ENCODE data around the gene USP35. TPM values are rescaled to one million over a fixed set of nuclear protein-coding genes. Genes with fewer than 3 reads are reported as not detected.

Gene USP35, protein sequence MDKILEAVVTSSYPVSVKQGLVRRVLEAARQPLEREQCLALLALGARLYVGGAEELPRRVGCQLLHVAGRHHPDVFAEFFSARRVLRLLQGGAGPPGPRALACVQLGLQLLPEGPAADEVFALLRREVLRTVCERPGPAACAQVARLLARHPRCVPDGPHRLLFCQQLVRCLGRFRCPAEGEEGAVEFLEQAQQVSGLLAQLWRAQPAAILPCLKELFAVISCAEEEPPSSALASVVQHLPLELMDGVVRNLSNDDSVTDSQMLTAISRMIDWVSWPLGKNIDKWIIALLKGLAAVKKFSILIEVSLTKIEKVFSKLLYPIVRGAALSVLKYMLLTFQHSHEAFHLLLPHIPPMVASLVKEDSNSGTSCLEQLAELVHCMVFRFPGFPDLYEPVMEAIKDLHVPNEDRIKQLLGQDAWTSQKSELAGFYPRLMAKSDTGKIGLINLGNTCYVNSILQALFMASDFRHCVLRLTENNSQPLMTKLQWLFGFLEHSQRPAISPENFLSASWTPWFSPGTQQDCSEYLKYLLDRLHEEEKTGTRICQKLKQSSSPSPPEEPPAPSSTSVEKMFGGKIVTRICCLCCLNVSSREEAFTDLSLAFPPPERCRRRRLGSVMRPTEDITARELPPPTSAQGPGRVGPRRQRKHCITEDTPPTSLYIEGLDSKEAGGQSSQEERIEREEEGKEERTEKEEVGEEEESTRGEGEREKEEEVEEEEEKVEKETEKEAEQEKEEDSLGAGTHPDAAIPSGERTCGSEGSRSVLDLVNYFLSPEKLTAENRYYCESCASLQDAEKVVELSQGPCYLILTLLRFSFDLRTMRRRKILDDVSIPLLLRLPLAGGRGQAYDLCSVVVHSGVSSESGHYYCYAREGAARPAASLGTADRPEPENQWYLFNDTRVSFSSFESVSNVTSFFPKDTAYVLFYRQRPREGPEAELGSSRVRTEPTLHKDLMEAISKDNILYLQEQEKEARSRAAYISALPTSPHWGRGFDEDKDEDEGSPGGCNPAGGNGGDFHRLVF
- total RNA-seq: 4.5 and 6.0 TPM in 2 replicates
- total RNA-seq (2013): 1.7 TPM
- 4.5 and 4.8 TPM in 2 replicates for polyA plus RNA-seq
- polyA minus RNA-seq: 1.8 and 4.1 TPM in 2 replicates

DNA sequence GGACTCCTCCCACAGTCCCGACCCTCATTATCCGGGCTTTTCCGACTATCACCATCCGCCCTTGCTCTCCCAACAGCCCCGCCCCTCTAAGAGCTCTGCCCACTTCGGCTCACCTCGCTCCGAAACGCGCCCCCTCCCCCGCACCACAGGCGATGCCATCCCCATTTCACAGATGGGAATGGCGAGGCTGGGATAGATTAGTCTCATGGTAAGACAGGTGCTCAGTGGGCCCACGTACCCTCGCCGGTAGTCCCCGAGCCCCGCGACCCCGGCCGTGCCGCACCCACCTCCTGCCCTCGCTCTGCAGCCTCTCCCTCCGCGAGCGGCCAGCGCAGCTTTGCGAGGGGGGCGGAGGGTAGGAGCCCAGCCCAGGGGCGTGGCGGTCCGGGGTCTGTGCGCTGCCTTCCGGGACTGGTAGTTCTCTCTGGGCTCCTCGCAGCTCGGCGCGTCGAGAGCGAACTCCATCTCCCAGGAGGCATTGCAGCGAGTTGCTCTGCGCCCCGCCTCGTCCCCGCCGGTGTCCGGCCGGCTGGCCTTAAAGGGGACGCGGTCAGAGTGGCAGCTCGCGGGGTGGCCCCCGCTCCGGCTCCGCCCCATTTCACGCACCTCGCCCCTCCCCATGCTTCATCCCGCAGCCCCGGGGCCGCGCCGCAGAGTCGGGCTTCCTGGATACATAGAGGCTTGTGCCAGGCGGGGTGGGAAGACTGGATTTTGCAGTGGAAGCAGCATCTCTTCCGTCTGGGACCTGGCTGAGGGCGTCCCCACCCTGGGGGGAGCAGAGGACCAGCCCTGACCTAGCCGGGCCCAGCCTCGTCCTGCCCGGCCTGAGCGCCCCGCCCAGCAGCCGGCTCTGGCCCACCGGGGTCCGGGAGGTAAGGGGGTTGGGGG lies at the start of gene USP35, which contains the start of gene KCTD21:
Gene USP35, plus strand, starts transcription at position 634 of the 888 bp plus-strand sequence. CDS start 7,327 bp downstream, outside the sequence.
Gene KCTD21, minus strand, starts transcription at position 341 of the 888 bp plus-strand sequence. CDS start 14,072 bp downstream, outside the sequence.
- ATAC-seq (ENCODE audit: low read depth): peak; percentile 93
- H3K9ac ChIP-seq (ENCODE audit: low read length): peak within 1 kb of the TSS; percentile 99
- Mint-ChIP-seq H3K27ac (peak within 1 kb of the TSS; percentile 93), H3K9me3 (ENCODE audit: insufficient read depth) (no peaks in the 10 kb centered on the region), H3K4me3 (peak within 1 kb of the TSS; percentile 100), H3K4me1 (peaks cover 45% of the 10 kb centered on the region), H3K27me3 (no peaks in the 10 kb centered on the region)
- CTCF ChIA-PET: interaction anchor here (0.7 to 1.7 kb wide), 9 partner anchors 49 to 386 kb away, joined by 3 to 9 read pairs (median 3); partner anchors contain the start of genes ALG8, GAB2 and NARS2
- intact Hi-C loops (cut with micrococcal nuclease): loop anchor here (1.0 to 5.0 kb wide), 6 partner anchors 39 to 386 kb away; partner anchors contain the start of genes ALG8, GAB2, INTS4 and NARS2
- DNase-seq: peak; percentile 93
- peaks cover 7% of the 10 kb centered on the region for H3K79me2 ChIP-seq (ENCODE audit: control insufficient read depth, insufficient read depth, low read length)
- peaks cover 24 to 28% of the 10 kb centered on the region in 2 donors for H3K4me1 ChIP-seq (ENCODE audit: control insufficient read depth in 2 of 2, insufficient read depth in 2 of 2, low read length in 2 of 2)
- peak within 1 kb of the TSS; percentile 55 to 77 for H3K27ac ChIP-seq (ENCODE audit: low read length in 2 of 2)
- POLR2A ChIA-PET: interaction anchor here (0.6 to 1.8 kb wide), 3 partner anchors 49 to 131 kb away, joined by 3 to 11 read pairs (median 4); partner anchors contain the start of gene ALG8
- H3K27me3 ChIP-seq (replicated peaks in 1 of 4; ENCODE audit: control extremely low read depth in 1 of 4, control insufficient read depth in 3 of 4, insufficient read depth in 4 of 4, low read length in 3 of 4): no peaks in the 10 kb centered on the region
- no peaks in the 10 kb centered on the region for H4K20me1 ChIP-seq (ENCODE audit: control insufficient read depth, insufficient read depth, low read length, poor library complexity, severe bottlenecking)
- TF ChIP-seq EZH2 (IDR thresholded peaks at IDR 0.05; ENCODE audit: borderline replicate concordance, insufficient read depth, low read depth, low read length, poor library complexity, severe bottlenecking): no peak
- no peaks in the 10 kb centered on the region for H3K9me3 ChIP-seq (ENCODE audit: control extremely low read depth in 1 of 3, control insufficient read depth in 2 of 3, insufficient read depth in 1 of 3, low read length in 2 of 3)
- under 1% methylated on average over 66 of the region's 74 CpGs for WGBS (ENCODE audit: insufficient coverage)
- no peaks in the 10 kb centered on the region for H3K36me3 ChIP-seq (replicated peaks in 1 of 2; ENCODE audit: control extremely low read depth in 1 of 2, control insufficient read depth in 1 of 2, extremely low read depth in 1 of 2, insufficient read depth in 2 of 2, low read length in 1 of 2)
- H3K4me3 ChIP-seq (ENCODE audit: control extremely low read depth in 1 of 5, extremely low read depth in 1 of 5, insufficient read depth in 1 of 5, low read depth in 2 of 5, low read length in 4 of 5): peak within 1 kb of the TSS; percentile 67 to 96 (median 90)
- peak within 1 kb of the TSS; percentile 89 for H3K4me2 ChIP-seq (replicated peaks; ENCODE audit: low read depth, low read length, poor library complexity, severe bottlenecking)
- peak within 1 kb of the TSS; percentile 89 for H2AFZ ChIP-seq (ENCODE audit: insufficient read depth, low read depth, low read length, poor library complexity, severe bottlenecking)
